GM19025 (cell line): Measurements from ENCODE around the gene WDR88.

Source experiments
- ATAC-seq: cut with Tn5 transposase; IDR thresholded peaks from one replicate; pipeline ENCODE4 v1.9.1; 2021; ENCODE audit warnings: mild to moderate bottlenecking, low read depth, moderate library complexity; ENCODE audit not compliant: unreplicated experiment

Gene WDR88

GRCh38 chr19:33195645-33196347 is 63.9 kb downstream of the WDR88 start:
- ATAC-seq = no peak

DNA sequence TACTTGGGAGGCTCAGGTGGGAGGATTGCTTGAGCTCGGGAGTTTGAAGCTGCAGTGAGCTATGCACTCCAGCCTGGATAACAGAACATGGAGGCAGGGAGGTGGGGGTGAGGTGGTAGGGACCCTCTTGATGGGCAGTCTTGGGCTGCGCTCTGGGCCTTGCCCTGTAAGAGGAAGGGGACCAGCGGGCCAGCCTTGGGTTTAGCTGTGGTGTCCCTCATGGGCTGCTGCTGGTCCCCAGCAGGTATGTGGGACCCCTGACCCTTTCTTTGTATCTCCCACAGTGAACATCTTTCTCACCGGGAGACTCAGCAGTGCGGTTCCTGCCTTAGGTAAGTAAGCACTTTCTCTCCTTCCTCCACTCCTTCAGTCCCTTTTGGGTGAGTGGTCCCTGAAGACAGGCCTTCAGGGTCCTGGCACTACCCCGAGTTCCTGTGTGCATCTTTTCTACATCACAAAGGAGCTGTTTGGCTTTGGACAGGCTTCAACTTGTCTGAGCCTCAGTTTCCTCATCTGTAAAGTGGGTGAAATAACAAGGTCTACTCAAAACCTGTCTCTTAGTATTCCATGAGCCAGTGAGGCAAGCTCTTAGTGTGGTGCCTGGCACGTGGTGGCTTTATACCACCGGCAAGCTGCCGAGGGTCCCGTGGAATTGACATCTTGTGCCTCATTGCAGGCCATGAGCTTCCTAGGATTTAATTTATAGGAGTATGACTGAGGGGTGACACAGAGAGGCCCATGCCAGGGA is 64.7 kb downstream of the WDR88 start:
- ATAC-seq = no peak

GRCh38 chr19:33197591-33198000 is 65.7 kb downstream of the WDR88 start:
- ATAC-seq = no peak

DNA sequence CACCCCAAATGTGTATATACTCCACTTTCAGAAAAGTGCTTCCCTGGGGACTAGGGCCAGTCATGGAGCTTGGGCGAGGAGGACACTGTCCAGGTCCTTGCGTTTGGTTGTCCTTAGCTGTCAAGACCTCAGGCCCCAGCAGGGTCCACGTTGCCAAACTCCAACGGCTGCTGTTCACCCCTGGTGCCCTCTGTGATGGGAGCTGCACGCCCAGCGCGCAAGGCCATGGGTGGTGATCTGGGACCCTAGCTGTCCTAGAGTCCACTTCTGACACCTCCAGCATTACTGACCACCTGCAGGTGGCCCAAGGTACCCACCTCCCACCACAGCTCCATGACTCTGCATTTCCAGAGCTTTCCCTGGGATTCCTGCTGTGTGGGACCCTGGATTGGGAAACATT is 66.3 kb downstream of the WDR88 start:
- ATAC-seq = no peak

DNA sequence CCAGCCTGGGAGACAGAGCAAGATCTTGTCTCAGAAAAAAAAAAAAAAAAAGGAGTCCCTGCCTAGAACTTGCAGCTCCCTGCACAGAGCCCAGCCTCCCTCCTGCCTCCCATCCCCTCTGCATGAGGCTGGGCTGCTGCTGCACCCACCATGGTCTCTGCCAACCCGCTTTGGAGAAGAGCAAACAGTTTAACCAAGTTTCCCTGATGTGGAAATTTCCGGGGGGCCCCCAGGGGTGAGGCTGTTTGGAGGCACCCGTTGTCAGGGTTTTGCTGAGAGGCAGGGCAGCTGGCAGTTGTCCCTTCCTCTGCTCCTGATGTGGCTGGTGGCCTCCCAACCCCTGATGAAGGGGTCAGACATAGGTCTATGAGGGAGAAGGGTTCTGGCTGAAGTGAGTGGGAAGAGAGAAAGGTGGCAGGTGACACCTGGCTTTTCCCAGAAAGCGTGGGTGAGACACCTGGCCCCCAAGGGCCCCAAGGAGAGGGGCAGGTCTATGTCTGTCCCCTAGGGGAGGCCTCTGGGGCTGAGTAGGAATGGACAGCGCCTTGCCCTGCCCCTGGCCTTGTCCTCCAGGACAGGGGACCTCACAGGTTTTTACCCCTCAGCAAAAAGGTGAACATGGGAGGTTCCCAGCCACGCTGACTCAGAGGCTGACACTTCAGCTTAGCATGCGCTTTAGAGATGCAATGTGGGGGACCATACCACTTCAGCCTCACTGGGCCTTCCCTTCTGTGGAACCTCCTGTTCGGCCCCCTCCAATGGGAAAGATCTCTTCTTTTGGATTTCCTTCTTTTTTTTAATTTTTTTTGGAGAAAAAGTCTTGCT is 67.7 kb downstream of the WDR88 start:
- ATAC-seq = no peak

GRCh38 chr19:33201473-33201872 is 69.6 kb downstream of the WDR88 start:
- no peak for ATAC-seq

DNA sequence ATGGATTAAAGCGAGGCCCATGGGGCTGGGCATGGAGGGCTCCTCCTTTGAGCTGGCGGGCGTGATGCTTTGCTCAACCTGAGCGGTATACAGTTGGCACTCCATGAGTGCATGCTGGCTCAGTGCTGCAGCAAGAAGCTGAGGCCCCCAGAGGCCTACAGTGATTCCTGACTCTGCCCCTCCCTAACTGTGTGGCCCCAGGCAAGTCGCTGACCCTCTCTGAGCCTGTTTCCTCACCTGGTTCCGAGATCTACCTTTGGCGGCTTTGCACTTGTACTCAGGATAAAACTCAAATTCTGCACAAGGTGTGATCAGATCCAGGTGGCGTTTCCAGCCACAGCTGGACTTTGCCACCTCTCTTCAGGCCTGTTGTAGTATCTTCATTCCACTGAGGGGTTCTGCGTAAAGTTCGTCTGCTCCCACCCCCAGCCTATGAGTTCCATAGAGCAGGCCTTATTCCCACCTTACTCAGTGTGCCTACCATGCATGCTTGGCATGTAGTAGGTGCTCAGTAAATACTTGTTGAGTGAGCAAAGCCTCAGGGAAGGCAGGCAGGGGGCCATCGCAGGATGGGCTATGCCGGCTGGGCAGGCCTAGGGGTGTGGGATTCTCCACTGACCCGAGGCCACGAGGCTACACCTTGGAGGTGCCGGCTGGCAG is 70.1 kb downstream of the WDR88 start:
- ATAC-seq = no peak

DNA sequence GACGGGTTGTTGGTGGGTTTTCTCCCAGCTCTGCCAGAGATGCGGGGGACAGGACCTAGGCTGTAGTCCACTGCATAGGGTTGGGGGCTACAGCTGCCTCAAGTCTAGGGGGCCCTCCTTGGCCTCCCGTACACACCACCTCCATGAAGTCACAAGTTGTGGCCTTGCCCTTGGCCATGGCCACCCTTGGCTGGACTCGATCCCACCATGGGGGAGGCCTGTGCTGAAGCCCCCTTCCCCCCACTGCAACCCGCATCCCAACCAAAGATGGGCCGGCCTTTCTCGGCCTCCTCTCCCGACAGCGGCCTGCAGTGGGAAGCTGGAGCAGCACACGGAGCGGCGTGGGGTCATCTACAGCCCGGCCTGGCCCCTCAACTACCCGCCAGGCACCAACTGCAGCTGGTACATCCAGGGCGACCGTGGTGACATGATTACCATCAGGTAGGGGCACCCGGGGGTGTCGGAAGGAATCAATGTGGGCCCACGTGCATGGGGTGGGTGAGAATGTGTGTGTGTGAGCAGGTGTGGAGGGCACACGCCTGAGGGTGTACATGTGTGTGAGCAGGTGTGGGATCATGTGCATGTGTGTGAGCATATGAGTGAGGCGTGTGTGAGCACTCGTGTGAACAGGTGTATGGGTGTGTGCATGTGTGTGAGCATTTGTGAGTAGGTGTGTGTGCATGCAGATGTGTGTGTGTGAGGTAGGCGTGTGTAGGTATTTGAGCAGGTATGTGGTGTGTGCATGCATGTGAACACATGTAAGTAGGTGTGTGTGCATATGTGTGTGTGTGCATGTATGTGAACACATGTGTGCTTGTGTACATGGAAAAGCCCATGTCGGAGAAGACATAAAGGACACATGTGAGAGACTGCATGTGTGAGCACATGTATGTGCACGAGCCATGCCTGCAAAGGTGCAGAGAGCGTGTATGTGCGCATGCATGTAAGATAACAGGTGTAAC is 70.9 kb downstream of the WDR88 start:
- ATAC-seq = no peak

GRCh38 chr19:33203529-33203928 is 71.6 kb downstream of the WDR88 start:
- no peak for ATAC-seq

DNA sequence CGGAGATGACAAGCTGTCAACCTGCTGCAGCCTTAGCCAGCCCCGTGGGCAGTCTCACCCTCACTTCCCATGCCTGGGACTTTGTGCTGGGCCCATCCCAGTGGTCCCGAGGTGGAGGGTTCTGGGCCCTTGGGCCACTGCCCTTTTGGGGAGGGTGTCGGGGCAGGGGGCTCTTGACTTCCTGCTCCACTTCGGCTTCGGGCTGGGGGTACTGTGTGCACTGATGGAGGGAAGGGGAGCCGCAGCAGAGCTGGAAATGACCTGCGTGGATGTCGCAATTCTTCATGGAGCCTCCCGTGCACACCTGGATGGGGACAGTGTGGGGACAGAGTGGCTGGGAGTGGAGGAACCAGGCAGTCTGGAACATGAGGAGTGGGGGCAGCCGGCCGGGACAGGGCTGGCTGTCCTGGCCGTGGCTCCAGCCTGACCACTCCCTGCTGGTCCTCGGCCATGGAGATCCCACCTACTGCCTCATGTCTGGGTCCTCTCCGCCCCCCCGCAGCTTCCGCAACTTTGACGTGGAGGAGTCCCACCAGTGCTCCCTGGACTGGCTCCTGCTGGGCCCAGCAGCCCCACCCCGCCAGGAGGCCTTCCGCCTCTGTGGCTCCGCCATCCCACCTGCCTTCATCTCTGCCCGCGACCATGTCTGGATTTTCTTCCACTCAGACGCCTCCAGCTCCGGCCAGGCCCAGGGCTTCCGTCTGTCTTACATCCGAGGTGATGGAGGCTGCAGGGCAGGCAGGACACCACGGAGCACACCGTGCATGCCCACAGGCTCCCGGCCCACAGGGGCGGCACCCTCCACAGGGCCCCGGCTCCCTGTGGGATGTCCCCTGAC is 72.4 kb downstream of the WDR88 start:
- no peak for ATAC-seq

DNA sequence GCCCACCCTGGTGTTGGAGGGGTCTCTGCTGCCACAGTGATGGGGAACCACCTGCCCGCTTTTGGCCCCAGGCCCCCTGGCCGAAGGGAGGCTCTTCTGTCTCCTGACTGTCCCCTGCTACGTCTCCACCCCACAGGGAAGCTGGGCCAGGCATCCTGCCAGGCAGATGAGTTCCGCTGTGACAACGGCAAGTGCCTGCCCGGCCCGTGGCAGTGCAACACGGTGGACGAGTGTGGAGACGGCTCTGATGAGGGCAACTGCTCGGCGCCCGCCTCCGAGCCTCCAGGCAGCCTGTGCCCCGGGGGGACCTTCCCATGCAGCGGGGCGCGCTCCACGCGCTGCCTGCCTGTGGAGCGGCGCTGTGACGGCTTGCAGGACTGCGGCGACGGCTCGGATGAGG is 73.2 kb downstream of the WDR88 start:
- ATAC-seq = no peak

DNA sequence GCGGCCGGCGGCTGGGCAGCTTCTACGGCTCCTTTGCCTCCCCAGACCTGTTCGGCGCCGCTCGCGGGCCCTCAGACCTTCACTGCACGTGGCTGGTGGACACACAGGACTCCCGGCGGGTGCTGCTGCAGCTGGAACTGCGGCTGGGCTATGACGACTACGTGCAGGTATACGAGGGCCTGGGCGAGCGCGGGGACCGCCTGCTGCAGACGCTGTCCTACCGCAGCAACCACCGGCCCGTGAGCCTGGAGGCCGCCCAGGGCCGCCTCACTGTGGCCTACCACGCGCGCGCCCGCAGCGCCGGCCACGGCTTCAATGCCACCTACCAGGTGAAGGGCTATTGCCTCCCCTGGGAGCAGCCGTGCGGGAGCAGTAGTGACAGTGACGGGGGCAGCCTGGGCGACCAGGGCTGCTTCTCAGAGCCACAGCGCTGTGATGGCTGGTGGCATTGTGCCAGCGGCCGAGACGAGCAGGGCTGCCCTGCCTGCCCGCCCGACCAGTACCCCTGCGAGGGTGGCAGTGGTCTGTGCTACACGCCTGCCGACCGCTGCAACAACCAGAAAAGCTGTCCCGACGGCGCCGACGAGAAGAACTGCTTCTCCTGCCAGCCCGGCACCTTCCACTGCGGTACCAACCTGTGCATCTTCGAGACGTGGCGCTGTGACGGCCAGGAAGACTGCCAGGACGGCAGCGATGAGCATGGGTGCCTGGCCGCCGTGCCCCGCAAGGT is 73.8 kb downstream of the WDR88 start:
- no peak for ATAC-seq

DNA sequence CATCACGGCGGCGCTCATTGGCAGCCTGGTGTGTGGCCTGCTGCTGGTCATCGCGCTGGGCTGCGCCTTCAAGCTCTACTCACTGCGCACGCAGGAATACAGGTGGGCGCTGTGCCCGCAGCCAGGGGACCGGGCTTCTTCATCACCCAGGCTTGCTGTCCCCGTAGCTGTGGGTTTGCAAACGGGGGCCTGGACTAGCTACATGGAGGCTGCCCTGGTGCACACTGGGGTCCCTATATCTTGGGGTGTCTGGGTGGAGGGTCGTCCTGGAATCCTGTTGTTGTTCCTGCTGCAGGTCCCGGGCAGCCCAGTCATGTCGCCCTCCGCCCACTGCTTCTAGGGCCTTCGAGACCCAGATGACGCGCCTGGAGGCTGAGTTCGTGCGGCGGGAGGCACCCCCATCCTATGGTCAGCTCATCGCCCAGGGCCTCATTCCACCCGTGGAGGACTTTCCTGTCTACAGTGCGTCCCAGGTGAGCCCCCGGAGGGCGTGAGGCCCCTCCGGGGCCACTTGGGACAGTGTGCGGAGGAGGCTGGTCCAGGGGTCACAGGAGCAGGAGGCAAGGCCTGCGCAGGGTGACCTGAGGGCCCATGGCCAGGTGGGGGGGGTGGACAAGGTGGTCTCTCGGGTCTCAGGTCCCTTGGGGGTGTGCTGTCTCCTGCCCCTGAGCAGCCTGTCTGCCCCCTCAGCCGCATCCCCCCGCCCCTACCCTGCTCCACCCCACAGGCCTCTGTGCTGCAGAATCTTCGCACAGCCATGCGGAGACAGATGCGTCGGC is 74.5 kb downstream of the WDR88 start:
- ATAC-seq = no peak

DNA sequence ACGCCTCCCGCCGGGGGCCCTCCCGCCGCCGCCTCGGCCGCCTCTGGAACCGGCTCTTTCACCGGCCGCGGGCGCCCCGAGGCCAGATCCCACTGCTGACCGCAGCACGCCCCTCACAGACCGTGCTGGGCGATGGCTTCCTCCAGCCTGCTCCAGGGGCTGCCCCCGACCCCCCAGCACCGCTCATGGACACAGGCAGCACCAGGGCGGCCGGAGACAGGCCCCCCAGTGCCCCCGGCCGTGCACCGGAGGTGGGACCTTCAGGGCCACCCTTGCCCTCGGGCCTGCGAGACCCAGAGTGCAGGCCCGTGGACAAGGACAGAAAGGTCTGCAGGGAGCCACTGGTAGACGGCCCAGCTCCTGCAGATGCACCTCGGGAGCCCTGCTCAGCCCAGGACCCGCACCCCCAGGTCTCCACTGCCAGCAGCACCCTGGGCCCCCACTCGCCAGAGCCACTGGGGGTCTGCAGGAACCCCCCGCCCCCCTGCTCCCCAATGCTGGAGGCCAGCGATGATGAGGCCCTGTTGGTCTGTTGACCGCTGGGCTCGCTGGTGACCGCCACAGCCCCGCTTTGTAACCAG is 75.2 kb downstream of the WDR88 start:
- no peak for ATAC-seq

DNA sequence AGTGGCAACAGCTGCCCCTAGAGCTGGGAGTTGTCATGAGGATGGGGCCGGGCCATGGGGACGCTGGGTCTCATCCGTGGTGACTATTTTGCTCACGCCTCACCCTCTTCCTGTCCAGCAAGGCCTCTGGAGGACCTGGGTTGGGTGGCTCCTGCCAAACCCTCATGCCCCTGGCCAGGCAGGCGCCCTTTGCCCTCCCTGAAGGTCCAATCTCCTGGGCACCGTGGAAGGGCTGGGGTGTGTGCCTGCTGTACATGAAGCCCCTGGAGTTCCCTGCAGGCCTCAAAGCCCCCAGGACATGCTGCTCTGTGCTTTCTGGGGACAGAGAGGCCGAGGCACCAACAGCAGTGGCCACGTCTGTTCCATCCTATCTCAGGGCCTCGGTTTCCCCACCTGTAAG is 76.0 kb downstream of the WDR88 start:
- ATAC-seq = no peak

- ATAC-seq = no peak
Observed at GRCh38 chr19:33208371-33208895, 76.5 kb downstream of the WDR88 start.
